Activated CD4-positive, alpha-beta T cell treated with anti-CD3 and anti-CD28 coated beads, Interleukin-2, amount 50 U/mL, for 16 hours (primary cell): Measurements from ENCODE around the gene THPO.

ENCODE experiments used
- DNase-seq: peaks from one replicate; pipeline ENCODE4 v3.0.0-alpha.2; 2020

The THPO gene

GRCh38 chr3:184384342-184384741 lies 6.3 kb upstream of the THPO start:
- DNase-seq: no peak

- no peak for DNase-seq
Measured at GRCh38 chr3:184383033-184383740, 5.2 kb upstream of the THPO start.

- no peak for DNase-seq
Measured at GRCh38 chr3:184382326-184383032, 4.5 kb upstream of the THPO start.

GRCh38 chr3:184381261-184382224 lies 3.5 kb upstream of the THPO start:
- DNase-seq: no peak

- no peak for DNase-seq
Measured at GRCh38 chr3:184380627-184381260, 2.7 kb upstream of the THPO start.

- no peak for DNase-seq
Measured at GRCh38 chr3:184380185-184380626, 2.2 kb upstream of the THPO start.

GRCh38 chr3:184379358-184380184 lies 1.6 kb upstream of the THPO start, which contains the start of gene CHRD:
TSS of gene CHRD (plus strand) at chr3:184380054. CDS start at chr3:184380319, 265 bp downstream.
- DNase-seq: no peak

- no peak for DNase-seq
Measured at GRCh38 chr3:184378651-184379357, 797 bp upstream of the THPO start.

- DNase-seq: no peak
Measured at GRCh38 chr3:184377374-184377773, 633 bp downstream of the THPO start.

- no peak for DNase-seq
Measured at GRCh38 chr3:184375747-184376461, 2.1 kb downstream of the THPO start.

- no peak for DNase-seq
Measured at GRCh38 chr3:184373422-184373821, 4.6 kb downstream of the THPO start.

GRCh38 chr3:184372911-184373310 lies 5.1 kb downstream of the THPO start:
- no peak for DNase-seq

GRCh38 chr3:184372296-184372821 lies 5.6 kb downstream of the THPO start:
- DNase-seq: no peak

GRCh38 chr3:184371570-184372018 lies 6.4 kb downstream of the THPO start:
- peak; percentile 72 for DNase-seq

GRCh38 chr3:184368586-184369183 lies 9.3 kb downstream of the THPO start:
- DNase-seq: no peak

- no peak for DNase-seq
Measured at GRCh38 chr3:184368116-184368515, 9.9 kb downstream of the THPO start.

GRCh38 chr3:184366619-184367289 lies 11.3 kb downstream of the THPO start:
- no peak for DNase-seq

- peak; percentile 98 for DNase-seq
Measured at GRCh38 chr3:184362668-184363546, 15.1 kb downstream of the THPO start.
